WTC11 (cell line): ENCODE data around the gene PIK3CB. TPM values are rescaled to one million over a fixed set of nuclear protein-coding genes. Genes with fewer than 3 reads are reported as not detected.

ENCODE experiments used
- ATAC-seq: fragments of 200-7000 bp; cut with Tn5 transposase; 2 replicates; pipeline ENCODE4 v1.10.0; 2021; ENCODE audit warnings: mild to moderate bottlenecking, moderate library complexity
- CTCF ChIA-PET: fragments of 300-600 bp; sonication (Branson Sonifier 250); formaldehyde crosslinking; loops from one replicate; lab custom pipeline; 2021; ENCODE audit warnings: antibody characterized with exemption; lab: Charles Lee
- POLR2A ChIA-PET: fragments of 350-600 bp; sonication (Branson Sonifier 250); formaldehyde crosslinking; loops from one replicate; lab custom pipeline; 2021; ENCODE audit warnings: antibody characterized with exemption; lab: Charles Lee
- DNase-seq: peaks from one replicate; pipeline ENCODE4 v3.0.0; 2021; ENCODE audit warnings: low spot score
- H3K27ac Mint-ChIP-seq: 2 replicates; pipeline ENCODE4 v1.8.0; 2021; ENCODE audit warnings: mixed read lengths
- H3K27me3 Mint-ChIP-seq: 2 replicates; pipeline ENCODE4 v1.8.0; 2021; ENCODE audit warnings: low read depth, mild to moderate bottlenecking, moderate library complexity, mixed read lengths
- H3K36me3 Mint-ChIP-seq: 2 replicates; pipeline ENCODE4 v1.8.0; 2021; ENCODE audit warnings: mixed read lengths
- H3K4me1 Mint-ChIP-seq: 2 replicates; pipeline ENCODE4 v1.8.0; 2022; ENCODE audit warnings: mixed read lengths
- H3K4me3 Mint-ChIP-seq: 2 replicates; pipeline ENCODE4 v1.8.0; 2021; ENCODE audit warnings: mild to moderate bottlenecking, moderate library complexity, mixed read lengths
- H3K9me3 Mint-ChIP-seq: 2 replicates; pipeline ENCODE4 v1.8.0; 2021; ENCODE audit warnings: mixed read lengths
- CBFB ChIP-seq: sonication (generic); formaldehyde crosslinking; IDR thresholded peaks from 2 replicates; pipeline ENCODE4 v1.8.1; 2022; ENCODE audit warnings: mild to moderate bottlenecking, low read depth, missing genetic modification reagents
- ESRRA ChIP-seq: sonication (generic); formaldehyde crosslinking; IDR thresholded peaks from 2 replicates; pipeline ENCODE4 v1.8.1; 2022; ENCODE audit warnings: mild to moderate bottlenecking, missing genetic modification reagents, borderline replicate concordance
- ETV6 ChIP-seq: sonication (generic); formaldehyde crosslinking; IDR thresholded peaks from 2 replicates; pipeline ENCODE4 v1.8.1; 2022; ENCODE audit warnings: mild to moderate bottlenecking, missing genetic modification reagents
- MXD4 ChIP-seq: fragments of 250-450 bp; sonication (Bioruptor Pico); IDR thresholded peaks from 2 replicates; pipeline ENCODE4 v1.8.0; 2021; ENCODE audit warnings: mild to moderate bottlenecking, moderate library complexity, borderline replicate concordance
- MYBL2 ChIP-seq: sonication (generic); formaldehyde crosslinking; IDR thresholded peaks from 2 replicates; pipeline ENCODE4 v1.8.1; 2023; ENCODE audit warnings: mild to moderate bottlenecking, moderate library complexity, missing genetic modification reagents
- NFATC4 ChIP-seq: fragments of 250-450 bp; sonication (Bioruptor Pico); IDR thresholded peaks from 2 replicates; pipeline ENCODE4 v1.9.0; 2021; ENCODE audit warnings: mild to moderate bottlenecking
- NFYB ChIP-seq: sonication (generic); formaldehyde crosslinking; conservative IDR thresholded peaks from 2 replicates; pipeline ENCODE4 v1.8.0; 2022; ENCODE audit warnings: low read depth, missing genetic modification reagents
- NR3C1 ChIP-seq: sonication (generic); formaldehyde crosslinking; conservative IDR thresholded peaks from 2 replicates; pipeline ENCODE4 v1.8.1; 2023; ENCODE audit warnings: low read depth, mild to moderate bottlenecking, missing genetic modification reagents
- RELA ChIP-seq: sonication (generic); formaldehyde crosslinking; IDR thresholded peaks from 2 replicates; pipeline ENCODE4 v1.8.1; 2022; ENCODE audit warnings: missing genetic modification reagents, mild to moderate bottlenecking, borderline replicate concordance
- RORB ChIP-seq: fragments of 250-450 bp; sonication (Bioruptor Pico); IDR thresholded peaks from 2 replicates; pipeline ENCODE4 v1.9.0; 2021; ENCODE audit warnings: mild to moderate bottlenecking
- SMAD4 ChIP-seq: sonication (generic); formaldehyde crosslinking; IDR thresholded peaks from 2 replicates; pipeline ENCODE4 v1.8.0; 2022; ENCODE audit warnings: mild to moderate bottlenecking, missing genetic modification reagents
- ZNF138 ChIP-seq: sonication (generic); formaldehyde crosslinking; conservative IDR thresholded peaks from 2 replicates; pipeline ENCODE4 v1.8.1; 2022; ENCODE audit warnings: mild to moderate bottlenecking, moderate library complexity, missing genetic modification reagents
- total RNA-seq: library from RNA; stranded (reverse); gene quantifications from 3 replicates; pipeline ENCODE4 v1.2.3, GENCODE V29; 2021
- TF ChIP-seq, protein P1 (sequence below): sonication (generic); formaldehyde crosslinking; IDR thresholded peaks from 2 replicates; pipeline ENCODE4 v1.8.0; 2022; ENCODE audit warnings: mild to moderate bottlenecking, missing genetic modification reagents
- TF ChIP-seq, protein P2 (sequence below): fragments of 250-450 bp; sonication (Bioruptor Pico); IDR thresholded peaks from 2 replicates; pipeline ENCODE4 v1.9.0; 2021; ENCODE audit warnings: moderate library complexity, mild to moderate bottlenecking, inconsistent platforms, borderline replicate concordance
- TF ChIP-seq, protein P3 (sequence below): fragments of 250-450 bp; sonication (Bioruptor Pico); IDR thresholded peaks from 2 replicates; pipeline ENCODE4 v1.8.0; 2021; ENCODE audit warnings: mild to moderate bottlenecking
- TF ChIP-seq, protein P4 (sequence below): sonication (generic); formaldehyde crosslinking; IDR thresholded peaks from 2 replicates; pipeline ENCODE4 v1.8.1; 2022; ENCODE audit warnings: mild to moderate bottlenecking, moderate library complexity, missing genetic modification reagents
- TF ChIP-seq, protein P5 (sequence below): fragments of 250-450 bp; sonication (Bioruptor Pico); conservative IDR thresholded peaks from 2 replicates; pipeline ENCODE4 v1.9.0; 2021; ENCODE audit warnings: mild to moderate bottlenecking
- TF ChIP-seq, protein P6 (sequence below): sonication (generic); formaldehyde crosslinking; IDR thresholded peaks from 2 replicates; pipeline ENCODE4 v1.8.1; 2023; ENCODE audit warnings: mild to moderate bottlenecking, missing genetic modification reagents, moderate library complexity
- TF ChIP-seq, protein P7 (sequence below): fragments of 250-450 bp; sonication (Bioruptor Pico); IDR thresholded peaks from 2 replicates; pipeline ENCODE4 v1.9.0; 2021; ENCODE audit warnings: mild to moderate bottlenecking
- TF ChIP-seq, protein P8 (sequence below): sonication (generic); formaldehyde crosslinking; IDR thresholded peaks from 2 replicates; pipeline ENCODE4 v1.8.1; 2022; ENCODE audit warnings: low read depth, mild to moderate bottlenecking, moderate library complexity, missing genetic modification reagents, borderline replicate concordance
- TF ChIP-seq, protein P9 (sequence below): sonication (generic); formaldehyde crosslinking; conservative IDR thresholded peaks from 2 replicates; pipeline ENCODE4 v1.8.1; 2022; ENCODE audit warnings: mild to moderate bottlenecking, missing genetic modification reagents
- TF ChIP-seq, protein P10 (sequence below): sonication (generic); formaldehyde crosslinking; IDR thresholded peaks from 2 replicates; pipeline ENCODE4 v1.8.1; 2023; ENCODE audit warnings: mild to moderate bottlenecking, moderate library complexity, missing genetic modification reagents

Gene PIK3CB
- total RNA-seq, 1 experiment from 2014 or later, result 36.0 TPM

DNA sequence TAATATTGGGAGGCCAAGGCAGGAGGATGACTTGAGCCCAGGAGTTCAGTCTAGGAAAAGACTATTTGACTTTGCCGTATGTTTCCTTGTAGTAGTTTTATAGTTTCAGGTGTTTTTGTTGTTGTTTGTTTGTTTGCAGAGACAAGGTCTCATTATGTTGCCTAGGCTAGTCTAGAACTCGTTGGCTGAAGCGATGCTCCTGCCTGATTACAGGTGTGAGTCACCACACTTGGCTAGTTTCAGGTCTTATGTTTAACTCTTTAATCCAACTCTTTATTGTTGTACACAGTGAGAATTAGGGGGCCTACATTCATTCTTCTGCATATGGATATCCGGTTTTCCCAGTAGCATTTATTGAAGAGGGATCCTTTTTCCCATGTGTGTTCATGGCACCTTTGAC is 194.2 kb downstream of the PIK3CB start:
- H3K27me3 Mint-ChIP-seq, result peaks cover 21% of the 10 kb centered on the region

DNA sequence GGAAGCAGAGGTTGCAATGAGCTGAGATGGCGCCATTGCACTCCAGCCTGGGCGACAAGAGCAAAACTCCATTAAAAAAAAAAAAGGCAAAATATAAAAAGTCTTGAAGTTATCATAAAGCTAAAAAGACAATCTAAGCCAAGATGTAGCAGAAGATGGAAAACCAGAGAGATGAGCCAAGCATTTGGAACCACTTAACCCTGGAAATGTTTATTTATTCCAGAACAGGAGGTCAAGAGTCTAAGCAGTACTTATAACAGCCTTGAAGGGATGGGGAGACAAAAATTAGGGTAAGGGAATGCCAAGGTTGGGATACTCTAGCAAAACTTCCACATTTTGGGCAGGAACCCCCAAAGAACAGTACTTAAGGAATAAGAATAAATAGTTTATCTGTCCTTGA is 196.1 kb downstream of the PIK3CB start:
- ChIA-PET CTCF (interaction anchor here (1.1 to 1.3 kb wide), 2 partner anchors 13 to 285 kb away, joined by 3 to 9 read pairs; no protein-coding TSS in a partner anchor), POLR2A (no interaction called here)
- ATAC-seq (no peak), DNase-seq (no peak)
- Mint-ChIP-seq H3K36me3 (peaks cover 18% of the 10 kb centered on the region), H3K4me3 (no peak overlapping the region), H3K27ac (no peak overlapping the region), H3K4me1 (no peaks in the 10 kb centered on the region), H3K27me3 (peaks cover 7% of the 10 kb centered on the region; the same call in 1 of the 2 replicates), H3K9me3 (peaks cover 27% of the 10 kb centered on the region)
- TF ChIP-seq, protein P1, sequence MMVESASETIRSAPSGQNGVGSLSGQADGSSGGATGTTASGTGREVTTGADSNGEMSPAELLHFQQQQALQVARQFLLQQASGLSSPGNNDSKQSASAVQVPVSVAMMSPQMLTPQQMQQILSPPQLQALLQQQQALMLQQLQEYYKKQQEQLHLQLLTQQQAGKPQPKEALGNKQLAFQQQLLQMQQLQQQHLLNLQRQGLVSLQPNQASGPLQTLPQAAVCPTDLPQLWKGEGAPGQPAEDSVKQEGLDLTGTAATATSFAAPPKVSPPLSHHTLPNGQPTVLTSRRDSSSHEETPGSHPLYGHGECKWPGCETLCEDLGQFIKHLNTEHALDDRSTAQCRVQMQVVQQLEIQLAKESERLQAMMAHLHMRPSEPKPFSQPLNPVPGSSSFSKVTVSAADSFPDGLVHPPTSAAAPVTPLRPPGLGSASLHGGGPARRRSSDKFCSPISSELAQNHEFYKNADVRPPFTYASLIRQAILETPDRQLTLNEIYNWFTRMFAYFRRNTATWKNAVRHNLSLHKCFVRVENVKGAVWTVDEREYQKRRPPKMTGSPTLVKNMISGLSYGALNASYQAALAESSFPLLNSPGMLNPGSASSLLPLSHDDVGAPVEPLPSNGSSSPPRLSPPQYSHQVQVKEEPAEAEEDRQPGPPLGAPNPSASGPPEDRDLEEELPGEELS (CRISPR knock-in tag), result no peak
- TF ChIP-seq MXD4 (CRISPR knock-in tag), result no peak
- TF ChIP-seq, protein P2, sequence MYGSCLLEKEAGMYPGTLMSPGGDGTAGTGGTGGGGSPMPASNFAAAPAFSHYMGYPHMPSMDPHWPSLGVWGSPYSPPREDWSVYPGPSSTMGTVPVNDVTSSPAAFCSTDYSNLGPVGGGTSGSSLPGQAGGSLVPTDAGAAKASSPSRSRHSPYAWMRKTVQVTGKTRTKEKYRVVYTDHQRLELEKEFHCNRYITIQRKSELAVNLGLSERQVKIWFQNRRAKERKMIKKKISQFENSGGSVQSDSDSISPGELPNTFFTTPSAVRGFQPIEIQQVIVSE (CRISPR knock-in tag), result no peak
- no peak for TF ChIP-seq NFATC4 (CRISPR knock-in tag)
- no peak for TF ChIP-seq ETV6 (CRISPR knock-in tag)
- no peak for TF ChIP-seq MYBL2 (CRISPR knock-in tag)
- TF ChIP-seq, protein P3, sequence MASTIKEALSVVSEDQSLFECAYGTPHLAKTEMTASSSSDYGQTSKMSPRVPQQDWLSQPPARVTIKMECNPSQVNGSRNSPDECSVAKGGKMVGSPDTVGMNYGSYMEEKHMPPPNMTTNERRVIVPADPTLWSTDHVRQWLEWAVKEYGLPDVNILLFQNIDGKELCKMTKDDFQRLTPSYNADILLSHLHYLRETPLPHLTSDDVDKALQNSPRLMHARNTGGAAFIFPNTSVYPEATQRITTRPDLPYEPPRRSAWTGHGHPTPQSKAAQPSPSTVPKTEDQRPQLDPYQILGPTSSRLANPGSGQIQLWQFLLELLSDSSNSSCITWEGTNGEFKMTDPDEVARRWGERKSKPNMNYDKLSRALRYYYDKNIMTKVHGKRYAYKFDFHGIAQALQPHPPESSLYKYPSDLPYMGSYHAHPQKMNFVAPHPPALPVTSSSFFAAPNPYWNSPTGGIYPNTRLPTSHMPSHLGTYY (CRISPR knock-in tag), result no peak
- TF ChIP-seq SMAD4 (CRISPR knock-in tag), result no peak
- TF ChIP-seq CBFB (CRISPR knock-in tag), result no peak
- TF ChIP-seq, protein P4, sequence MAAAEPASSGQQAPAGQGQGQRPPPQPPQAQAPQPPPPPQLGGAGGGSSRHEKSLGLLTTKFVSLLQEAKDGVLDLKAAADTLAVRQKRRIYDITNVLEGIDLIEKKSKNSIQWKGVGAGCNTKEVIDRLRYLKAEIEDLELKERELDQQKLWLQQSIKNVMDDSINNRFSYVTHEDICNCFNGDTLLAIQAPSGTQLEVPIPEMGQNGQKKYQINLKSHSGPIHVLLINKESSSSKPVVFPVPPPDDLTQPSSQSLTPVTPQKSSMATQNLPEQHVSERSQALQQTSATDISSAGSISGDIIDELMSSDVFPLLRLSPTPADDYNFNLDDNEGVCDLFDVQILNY (CRISPR knock-in tag), result no peak
- TF ChIP-seq, protein P5, sequence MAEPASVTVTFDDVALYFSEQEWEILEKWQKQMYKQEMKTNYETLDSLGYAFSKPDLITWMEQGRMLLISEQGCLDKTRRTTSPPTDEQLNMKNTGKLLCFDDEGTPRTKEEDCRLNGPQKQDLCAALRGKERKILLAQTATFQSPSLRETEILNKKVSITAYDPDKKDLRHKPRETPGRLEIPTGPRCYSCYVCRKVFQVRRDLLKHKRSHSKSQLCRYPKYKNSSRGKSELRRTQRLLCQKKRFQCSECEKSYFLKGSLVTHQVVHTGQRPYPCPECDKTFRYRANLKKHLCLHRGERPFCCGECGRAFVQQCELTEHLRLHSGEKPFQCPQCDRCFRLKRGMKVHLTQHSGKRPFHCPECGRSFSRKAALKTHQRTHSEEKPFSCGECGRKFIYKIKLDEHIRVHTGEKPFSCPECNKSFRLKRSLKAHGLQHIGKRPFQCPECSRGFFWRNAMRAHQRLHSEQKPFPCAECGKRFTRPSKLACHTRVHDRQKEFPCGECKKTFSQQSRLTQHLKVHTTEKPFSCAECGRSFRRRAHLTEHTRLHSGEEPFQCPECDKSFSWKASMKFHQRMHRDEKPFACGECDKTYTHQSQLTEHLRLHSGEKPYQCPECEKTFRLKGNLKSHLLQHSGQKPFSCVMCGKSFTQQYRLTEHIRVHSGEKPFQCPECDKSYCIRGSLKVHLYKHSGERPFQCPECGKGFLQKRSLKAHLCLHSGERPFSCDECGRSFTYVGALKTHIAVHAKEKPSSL, result no peak
- TF ChIP-seq, protein P6, sequence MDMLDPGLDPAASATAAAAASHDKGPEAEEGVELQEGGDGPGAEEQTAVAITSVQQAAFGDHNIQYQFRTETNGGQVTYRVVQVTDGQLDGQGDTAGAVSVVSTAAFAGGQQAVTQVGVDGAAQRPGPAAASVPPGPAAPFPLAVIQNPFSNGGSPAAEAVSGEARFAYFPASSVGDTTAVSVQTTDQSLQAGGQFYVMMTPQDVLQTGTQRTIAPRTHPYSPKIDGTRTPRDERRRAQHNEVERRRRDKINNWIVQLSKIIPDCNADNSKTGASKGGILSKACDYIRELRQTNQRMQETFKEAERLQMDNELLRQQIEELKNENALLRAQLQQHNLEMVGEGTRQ (CRISPR knock-in tag), result no peak
- no peak for TF ChIP-seq NR3C1 (CRISPR knock-in tag)

More for the DNA sequence above, 194.2 kb downstream of the PIK3CB start:
- Mint-ChIP-seq H3K36me3 (peaks cover 36% of the 10 kb centered on the region), H3K4me1 (no peaks in the 10 kb centered on the region), H3K4me3 (no peak overlapping the region), H3K9me3 (peaks cover 46% of the 10 kb centered on the region), H3K27ac (no peak overlapping the region)
- ATAC-seq (no peak), DNase-seq (no peak)
- POLR2A ChIA-PET, result no interaction called here
- TF ChIP-seq RELA (CRISPR knock-in tag) (no peak), NFYB (CRISPR knock-in tag) (no peak), ZNF138 (no peak), NR3C1 (CRISPR knock-in tag) (no peak), ESRRA (CRISPR knock-in tag) (no peak), RORB (CRISPR knock-in tag) (no peak)
- TF ChIP-seq, protein P7, sequence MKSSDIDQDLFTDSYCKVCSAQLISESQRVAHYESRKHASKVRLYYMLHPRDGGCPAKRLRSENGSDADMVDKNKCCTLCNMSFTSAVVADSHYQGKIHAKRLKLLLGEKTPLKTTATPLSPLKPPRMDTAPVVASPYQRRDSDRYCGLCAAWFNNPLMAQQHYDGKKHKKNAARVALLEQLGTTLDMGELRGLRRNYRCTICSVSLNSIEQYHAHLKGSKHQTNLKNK (CRISPR knock-in tag), result no peak
- TF ChIP-seq, protein P6 (CRISPR knock-in tag), result no peak
- TF ChIP-seq, protein P8, sequence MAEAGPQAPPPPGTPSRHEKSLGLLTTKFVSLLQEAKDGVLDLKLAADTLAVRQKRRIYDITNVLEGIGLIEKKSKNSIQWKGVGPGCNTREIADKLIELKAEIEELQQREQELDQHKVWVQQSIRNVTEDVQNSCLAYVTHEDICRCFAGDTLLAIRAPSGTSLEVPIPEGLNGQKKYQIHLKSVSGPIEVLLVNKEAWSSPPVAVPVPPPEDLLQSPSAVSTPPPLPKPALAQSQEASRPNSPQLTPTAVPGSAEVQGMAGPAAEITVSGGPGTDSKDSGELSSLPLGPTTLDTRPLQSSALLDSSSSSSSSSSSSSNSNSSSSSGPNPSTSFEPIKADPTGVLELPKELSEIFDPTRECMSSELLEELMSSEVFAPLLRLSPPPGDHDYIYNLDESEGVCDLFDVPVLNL (CRISPR knock-in tag), result no peak
- TF ChIP-seq, protein P9, sequence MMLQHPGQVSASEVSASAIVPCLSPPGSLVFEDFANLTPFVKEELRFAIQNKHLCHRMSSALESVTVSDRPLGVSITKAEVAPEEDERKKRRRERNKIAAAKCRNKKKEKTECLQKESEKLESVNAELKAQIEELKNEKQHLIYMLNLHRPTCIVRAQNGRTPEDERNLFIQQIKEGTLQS (CRISPR knock-in tag), result no peak
- TF ChIP-seq, protein P10, sequence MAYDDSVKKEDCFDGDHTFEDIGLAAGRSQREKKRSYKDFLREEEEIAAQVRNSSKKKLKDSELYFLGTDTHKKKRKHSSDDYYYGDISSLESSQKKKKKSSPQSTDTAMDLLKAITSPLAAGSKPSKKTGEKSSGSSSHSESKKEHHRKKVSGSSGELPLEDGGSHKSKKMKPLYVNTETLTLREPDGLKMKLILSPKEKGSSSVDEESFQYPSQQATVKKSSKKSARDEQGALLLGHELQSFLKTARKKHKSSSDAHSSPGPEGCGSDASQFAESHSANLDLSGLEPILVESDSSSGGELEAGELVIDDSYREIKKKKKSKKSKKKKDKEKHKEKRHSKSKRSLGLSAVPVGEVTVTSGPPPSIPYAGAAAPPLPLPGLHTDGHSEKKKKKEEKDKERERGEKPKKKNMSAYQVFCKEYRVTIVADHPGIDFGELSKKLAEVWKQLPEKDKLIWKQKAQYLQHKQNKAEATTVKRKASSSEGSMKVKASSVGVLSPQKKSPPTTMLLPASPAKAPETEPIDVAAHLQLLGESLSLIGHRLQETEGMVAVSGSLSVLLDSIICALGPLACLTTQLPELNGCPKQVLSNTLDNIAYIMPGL (CRISPR knock-in tag), result no peak
- CTCF ChIA-PET, result no interaction called here
